Activated T-cell treated with anti-CD3 and anti-CD28 coated beads for 4 hours (primary cell): ENCODE measurements around the gene GALNS.
"Not testable (repeated sequence)": the region's sequence is repeated elsewhere in the genome, so short reads cannot be mapped to it uniquely, and the experiment has no call there.

Experiments
- DNase-seq: peaks from one replicate; pipeline ENCODE4 v3.0.0-alpha.2; 2020

The GALNS gene

GRCh38 chr16:88798772-88799455, 57.8 kb downstream of the GALNS start:
- no peak for DNase-seq

GRCh38 chr16:88798073-88798472, 58.7 kb downstream of the GALNS start:
- DNase-seq: no peak

- DNase-seq: no peak
Observed at GRCh38 chr16:88796278-88796677, 60.5 kb downstream of the GALNS start.

- no peak for DNase-seq
Observed at GRCh38 chr16:88793251-88793954, 63.3 kb downstream of the GALNS start.

- no peak for DNase-seq
Observed at GRCh38 chr16:88792668-88793250, 64.0 kb downstream of the GALNS start.

GRCh38 chr16:88792078-88792550, 64.6 kb downstream of the GALNS start:
- DNase-seq: no peak

GRCh38 chr16:88790312-88791211, 66.2 kb downstream of the GALNS start:
- DNase-seq: no peak

GRCh38 chr16:88789594-88789993, 67.2 kb downstream of the GALNS start:
- DNase-seq: no peak

- not testable (repeated sequence) for DNase-seq
Observed at GRCh38 chr16:88788749-88789148, 68.0 kb downstream of the GALNS start.

- DNase-seq: no peak
Observed at GRCh38 chr16:88787579-88788314, 69.0 kb downstream of the GALNS start.

- DNase-seq: peak; percentile 81
Observed at GRCh38 chr16:88785106-88785924, 71.4 kb downstream of the GALNS start, which contains the start of gene PIEZO1. Gene PIEZO1 (minus strand): TSS chr16:88785220. CDS start chr16:88784964, 256 bp downstream.

GRCh38 chr16:88784856-88785105, 72.0 kb downstream of the GALNS start:
- DNase-seq: no peak

- no peak for DNase-seq
Observed at GRCh38 chr16:88784074-88784855, 72.5 kb downstream of the GALNS start.

GRCh38 chr16:88783391-88784073, 73.2 kb downstream of the GALNS start:
- no peak for DNase-seq

- DNase-seq: peak; percentile 65
Observed at GRCh38 chr16:88782454-88783390, 74.0 kb downstream of the GALNS start.

GRCh38 chr16:88781140-88782077, 75.3 kb downstream of the GALNS start:
- peak; percentile 59 for DNase-seq
